H9 (cell line): ENCODE data around the gene GOLT1A. TPM values are rescaled to one million over a fixed set of nuclear protein-coding genes. Genes with fewer than 3 reads are reported as not detected.

Source experiments
- DNase-seq: peaks from one replicate; pipeline ENCODE4 v3.0.0-alpha.2; 2017
- H2AFZ ChIP-seq: one replicate; pipeline ENCODE4 v1.6.1; 2013; ENCODE audit warnings: mild to moderate bottlenecking, low read length, control low read depth, moderate library complexity
- H2AK5ac ChIP-seq: 2 replicates; pipeline ENCODE4 v1.6.1; 2013; ENCODE audit warnings: low read length, control low read depth, mixed read lengths; ENCODE audit not compliant: insufficient read length
- H2BK120ac ChIP-seq: one replicate; pipeline ENCODE4 v1.6.1; 2013; ENCODE audit warnings: low read depth, mild to moderate bottlenecking, low read length, control low read depth, inconsistent platforms; ENCODE audit not compliant: poor library complexity, severe bottlenecking
- H2BK12ac ChIP-seq: 2 replicates; pipeline ENCODE4 v1.6.1; 2013; ENCODE audit warnings: low read length, control low read depth, mixed read lengths, low read depth; ENCODE audit not compliant: insufficient read length
- H2BK15ac ChIP-seq: 2 replicates; pipeline ENCODE4 v1.6.1; 2013; ENCODE audit warnings: low read depth, low read length, control low read depth
- H2BK20ac ChIP-seq: one replicate; pipeline ENCODE4 v1.6.1; 2013; ENCODE audit warnings: low read depth, mild to moderate bottlenecking, low read length, control low read depth, inconsistent platforms; ENCODE audit not compliant: poor library complexity, severe bottlenecking
- H2BK5ac ChIP-seq: 2 replicates; pipeline ENCODE4 v1.6.1; 2013; ENCODE audit warnings: low read length, control low read depth, mixed read lengths; ENCODE audit not compliant: insufficient read length
- H3K14ac ChIP-seq: 2 replicates; pipeline ENCODE4 v1.6.1; 2013; ENCODE audit warnings: low read length, control low read depth; ENCODE audit not compliant: insufficient read depth
- H3K18ac ChIP-seq: 2 replicates; pipeline ENCODE4 v1.6.1; 2013; ENCODE audit warnings: low read depth, mild to moderate bottlenecking, mixed read lengths, low read length, control low read depth; ENCODE audit not compliant: insufficient read length
- H3K23ac ChIP-seq: 2 replicates; pipeline ENCODE4 v1.6.1; 2013; ENCODE audit warnings: low read length, control low read depth, mixed read lengths, low read depth; ENCODE audit not compliant: insufficient read length
- H3K23me2 ChIP-seq: 2 replicates; pipeline ENCODE4 v1.6.1; 2013; ENCODE audit warnings: low read depth, mild to moderate bottlenecking, mixed read lengths, low read length, control low read depth; ENCODE audit not compliant: insufficient read length, poor library complexity, severe bottlenecking
- H3K27ac ChIP-seq: 2 replicates; pipeline ENCODE4 v1.5.1; 2013; ENCODE audit warnings: low read length, control low read depth, mixed read lengths, low read depth; ENCODE audit not compliant: insufficient read length
- H3K27me3 ChIP-seq: 2 replicates; pipeline ENCODE4 v1.6.1; 2013; ENCODE audit warnings: low read length, control low read depth, inconsistent platforms; ENCODE audit not compliant: insufficient read depth
- H3K4ac ChIP-seq: 2 replicates; pipeline ENCODE4 v1.6.1; 2013; ENCODE audit warnings: low read depth, mild to moderate bottlenecking, control low read depth, inconsistent platforms, low read length, moderate library complexity
- H3K4me1 ChIP-seq: 2 replicates; pipeline ENCODE4 v1.6.1; 2013; ENCODE audit warnings: low read length, control low read depth, inconsistent platforms; ENCODE audit not compliant: insufficient read depth
- H3K4me2 ChIP-seq: 2 replicates; pipeline ENCODE4 v1.6.1; 2013; ENCODE audit warnings: low read length, control low read depth, mixed read lengths; ENCODE audit not compliant: insufficient read length, insufficient read depth
- H3K56ac ChIP-seq: 2 replicates; pipeline ENCODE4 v1.6.1; 2013; ENCODE audit warnings: low read depth, mild to moderate bottlenecking, mixed read lengths, low read length, control low read depth; ENCODE audit not compliant: insufficient read length
- H3K79me1 ChIP-seq: 2 replicates; pipeline ENCODE4 v1.6.1; 2013; ENCODE audit warnings: low read depth, mild to moderate bottlenecking, moderate library complexity, low read length, control low read depth, inconsistent platforms; ENCODE audit not compliant: insufficient read depth, poor library complexity, severe bottlenecking
- H3K79me2 ChIP-seq: 2 replicates; pipeline ENCODE4 v1.6.1; 2013; ENCODE audit warnings: low read length, control low read depth, inconsistent platforms; ENCODE audit not compliant: insufficient read depth
- H3K9ac ChIP-seq: 2 replicates; pipeline ENCODE4 v1.6.1; 2013; ENCODE audit warnings: low read length, control low read depth, mixed read lengths; ENCODE audit not compliant: insufficient read length; ENCODE audit errors: extremely low read depth
- H3K9me3 ChIP-seq: one replicate; pipeline ENCODE4 v1.6.1; 2013; ENCODE audit warnings: low read depth, low read length, inconsistent platforms; ENCODE audit not compliant: control insufficient read depth
- H3T11ph ChIP-seq: one replicate; pipeline ENCODE4 v1.6.1; 2013; ENCODE audit warnings: mild to moderate bottlenecking, low read length, control low read depth, inconsistent platforms
- H4K20me1 ChIP-seq: one replicate; pipeline ENCODE4 v1.6.1; 2013; ENCODE audit not compliant: control insufficient read depth, insufficient read length, insufficient read depth
- H4K5ac ChIP-seq: 2 replicates; pipeline ENCODE4 v1.6.1; 2013; ENCODE audit warnings: low read depth, mild to moderate bottlenecking, mixed read lengths, low read length, control low read depth; ENCODE audit not compliant: insufficient read length
- H4K8ac ChIP-seq: replicated peaks from 2 replicates; pipeline ENCODE4 v1.6.1; 2013; ENCODE audit warnings: low read length, control low read depth, mixed read lengths, low read depth; ENCODE audit not compliant: insufficient read length
- H4K91ac ChIP-seq: 2 replicates; pipeline ENCODE4 v1.6.1; 2013; ENCODE audit warnings: low read depth, mild to moderate bottlenecking, moderate library complexity, mixed read lengths, low read length, control low read depth; ENCODE audit not compliant: insufficient read length
- H3K27ac Mint-ChIP-seq, 3 experiments: 2 replicates in 2 of 3; 3 replicates in 1 of 3; pipeline ENCODE4 v1.8.0; 2020 to 2021; ENCODE audit warnings: mixed read lengths in 3 of 3, mild to moderate bottlenecking in 1 of 3, moderate library complexity in 1 of 3
- H3K27me3 Mint-ChIP-seq: 2 replicates; pipeline ENCODE4 v1.8.0; 2021; ENCODE audit warnings: low read depth, mild to moderate bottlenecking, moderate library complexity, mixed read lengths
- H3K36me3 Mint-ChIP-seq, 3 experiments: 2 replicates in 2 of 3; 3 replicates in 1 of 3; pipeline ENCODE4 v1.8.0; 2020 to 2021; ENCODE audit warnings: low read depth in 3 of 3, mixed read lengths in 3 of 3; ENCODE audit not compliant: insufficient read depth in 1 of 3
- H3K4me1 Mint-ChIP-seq, 2 experiments: 2 replicates each; pipeline ENCODE4 v1.8.0; 2020; ENCODE audit warnings: mixed read lengths in 2 of 2
- H3K4me3 Mint-ChIP-seq, 2 experiments: 2 replicates in 1 of 2; 3 replicates in 1 of 2; pipeline ENCODE4 v1.8.0; 2020 to 2021; ENCODE audit warnings: mild to moderate bottlenecking in 2 of 2, mixed read lengths in 2 of 2, moderate library complexity in 1 of 2
- H3K9me3 Mint-ChIP-seq, 2 experiments: 2 replicates in 1 of 2; 3 replicates in 1 of 2; pipeline ENCODE4 v1.8.0; 2020; ENCODE audit warnings: mild to moderate bottlenecking in 2 of 2, mixed read lengths in 2 of 2, moderate library complexity in 1 of 2
- CTCF ChIP-seq: fragments of 200-600 bp; sonication (generic); conservative IDR thresholded peaks from 3 replicates; pipeline ENCODE4 v1.8.0; 2021; ENCODE audit warnings: antibody characterized with exemption, mild to moderate bottlenecking
- WGBS: extraction: QIAGEN DNeasy Blood & Tissue Kit; methylation state at CpG from one replicate; pipeline ENCODE4 v1.1.7; 2013; ENCODE audit warnings: missing lambda C conversion rate, low lambda C conversion rate, mixed read lengths; ENCODE audit not compliant: insufficient read length; ENCODE audit errors: extremely low coverage; 5-methylcytosine and 5-hydroxymethylcytosine counted together
- total RNA-seq: library from RNA; stranded (reverse); gene quantifications from 2 replicates; pipeline ENCODE4 v1.2.1, GENCODE V29; 2021

The GOLT1A gene
- total RNA-seq, 1 experiment from 2014 or later: 4.2 TPM

- Histone ChIP-seq H2AK5ac (no peak overlapping the region), H3K4ac (no peak overlapping the region), H3K4me2 (no peak overlapping the region), H3K9ac (no peak overlapping the region), H3K9me3 (no peaks in the 10 kb centered on the region), H4K8ac (no peak overlapping the region), H3K23me2 (peaks cover 11% of the 10 kb centered on the region), H2BK12ac (no peak overlapping the region), H3K56ac (no peak overlapping the region), H3K27me3 (no peaks in the 10 kb centered on the region), H3T11ph (no peak overlapping the region), H3K14ac (no peak overlapping the region), H3K27ac (no peak overlapping the region), H4K20me1 (no peaks in the 10 kb centered on the region), H3K79me2 (no peaks in the 10 kb centered on the region), H2AFZ (no peak overlapping the region), H3K4me1 (peaks cover 3% of the 10 kb centered on the region; the same call in 1 of the 2 replicates), H4K5ac (no peak overlapping the region), H2BK20ac (no peak overlapping the region), H2BK15ac (no peak overlapping the region), H2BK120ac (no peak overlapping the region), H4K91ac (no peak overlapping the region), H3K79me1 (no peaks in the 10 kb centered on the region), H3K23ac (no peak overlapping the region), H3K18ac (no peak overlapping the region), H2BK5ac (no peak overlapping the region)
- Mint-ChIP-seq H3K27me3 (no peaks in the 10 kb centered on the region), H3K4me3 (no peak overlapping the region), H3K27ac (no peak overlapping the region), H3K4me1 (peaks cover 14 to 17% of the 10 kb centered on the region in 2 experiments), H3K9me3 (no peaks in the 10 kb centered on the region), H3K36me3 (no peaks in the 10 kb centered on the region)
- no peak for DNase-seq
- TF ChIP-seq CTCF: no peak
- no CpG with 5 or more reads among the region's 7 CpGs for WGBS
Measured at GRCh38 chr1:204211046-204211445, 2.7 kb downstream of the GOLT1A start.
